HG03469 (cell line): ENCODE measurements around the gene PODXL2.
"Not testable (repeated sequence)": the region's sequence is repeated elsewhere in the genome, so short reads cannot be mapped to it uniquely, and the experiment has no call there.

ENCODE experiments used
- ATAC-seq: cut with Tn5 transposase; IDR thresholded peaks from one replicate; pipeline ENCODE4 v1.9.1; 2021; ENCODE audit warnings: mild to moderate bottlenecking, moderate library complexity, moderate number of reproducible peaks; ENCODE audit not compliant: unreplicated experiment

Gene PODXL2

DNA sequence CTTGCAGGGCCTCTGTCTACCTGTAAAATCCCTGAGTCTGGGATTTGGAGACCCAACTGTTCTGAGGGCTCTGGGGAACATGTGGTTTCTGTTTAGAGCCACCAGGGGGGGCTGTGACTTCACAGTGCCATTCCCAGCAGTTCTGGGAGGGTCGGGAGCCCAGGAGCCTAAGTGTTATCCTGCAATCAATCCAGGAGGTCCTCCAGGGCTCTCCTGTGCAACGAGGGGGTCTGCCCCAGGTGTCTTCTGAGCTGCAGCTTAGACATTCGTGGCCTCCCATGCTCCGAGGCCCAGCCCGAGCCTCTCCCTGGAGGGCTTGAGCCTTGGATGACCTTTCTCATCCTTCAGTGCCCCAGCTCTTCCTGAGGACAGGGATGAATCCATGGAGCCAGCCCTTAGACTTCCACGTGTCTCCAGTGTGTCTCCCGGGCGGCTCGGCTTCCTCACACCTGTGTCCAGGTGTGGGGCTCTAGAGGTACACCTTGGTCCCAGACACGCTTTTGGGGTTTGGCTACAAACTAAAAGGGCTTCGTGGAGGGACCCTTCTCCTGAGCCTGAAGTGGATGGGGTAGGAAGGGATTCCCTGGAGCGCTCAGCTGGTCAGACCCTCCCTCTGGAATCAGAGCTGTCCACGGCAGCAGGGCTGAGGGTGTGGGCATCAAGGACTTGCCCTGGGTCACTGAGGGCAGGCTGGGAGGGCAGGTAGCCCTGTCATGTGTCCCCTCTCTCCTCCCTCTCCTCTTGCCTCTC, 23.4 kb downstream of the PODXL2 start:
- ATAC-seq, result no peak

DNA sequence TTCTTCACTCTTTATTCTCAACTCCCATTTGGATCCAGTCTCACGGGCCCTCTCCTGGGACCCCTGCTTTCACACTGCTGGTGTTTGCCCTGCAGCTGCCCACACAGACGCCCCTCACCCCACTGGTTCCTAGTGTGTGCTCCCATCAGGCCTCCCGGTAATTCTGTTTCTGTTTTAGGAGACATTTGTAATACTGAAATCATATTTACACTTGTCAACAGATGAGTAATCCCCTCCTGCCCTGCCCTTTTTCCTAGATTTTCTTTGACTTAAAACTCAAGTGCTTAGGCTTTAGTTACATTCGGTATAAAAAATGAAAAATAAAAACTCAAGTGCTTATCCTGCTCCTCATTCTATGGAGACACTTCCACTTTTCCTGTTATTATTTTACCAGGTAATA, 25.4 kb downstream of the PODXL2 start:
- ATAC-seq, result no peak

DNA sequence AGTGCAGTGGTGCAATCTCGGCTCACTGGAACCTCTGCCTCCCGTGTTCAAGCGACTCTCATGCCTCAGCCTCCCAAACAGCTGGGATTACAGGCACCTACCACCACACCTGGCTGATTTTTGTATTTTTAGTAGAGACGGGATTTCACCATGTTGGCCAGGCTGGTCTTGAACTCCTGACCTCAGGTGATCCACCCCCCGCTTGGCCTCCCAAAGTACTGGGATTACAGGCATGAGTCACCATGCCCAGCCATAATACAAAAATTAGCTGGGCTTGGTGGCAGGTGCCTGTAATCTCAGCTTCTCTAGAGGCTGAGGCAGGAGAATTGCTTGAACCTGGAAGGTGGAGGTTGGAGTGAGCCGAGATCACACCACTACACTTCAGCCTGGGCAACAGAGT, 26.0 kb downstream of the PODXL2 start:
- ATAC-seq, result not testable (repeated sequence)

DNA sequence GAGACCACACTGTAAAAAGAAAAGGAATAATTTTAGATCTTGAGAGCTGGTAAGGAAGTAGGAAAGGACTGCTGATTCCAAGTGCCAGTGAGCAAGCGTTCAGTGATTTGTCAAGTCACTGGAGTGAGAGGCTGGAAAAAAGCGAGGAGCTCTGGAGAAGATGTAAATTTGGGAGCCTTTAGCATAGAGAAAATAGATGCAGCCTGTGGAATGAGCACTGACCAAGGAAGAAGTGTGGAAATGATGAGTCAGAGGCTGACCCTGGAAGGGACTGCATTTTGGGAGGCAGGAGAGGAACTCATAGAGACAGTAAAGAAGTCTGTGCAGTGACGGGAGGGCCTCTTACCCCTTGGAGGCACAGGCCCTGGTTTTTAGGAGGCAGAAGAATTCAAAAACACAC, 26.7 kb downstream of the PODXL2 start:
- ATAC-seq, result no peak

DNA sequence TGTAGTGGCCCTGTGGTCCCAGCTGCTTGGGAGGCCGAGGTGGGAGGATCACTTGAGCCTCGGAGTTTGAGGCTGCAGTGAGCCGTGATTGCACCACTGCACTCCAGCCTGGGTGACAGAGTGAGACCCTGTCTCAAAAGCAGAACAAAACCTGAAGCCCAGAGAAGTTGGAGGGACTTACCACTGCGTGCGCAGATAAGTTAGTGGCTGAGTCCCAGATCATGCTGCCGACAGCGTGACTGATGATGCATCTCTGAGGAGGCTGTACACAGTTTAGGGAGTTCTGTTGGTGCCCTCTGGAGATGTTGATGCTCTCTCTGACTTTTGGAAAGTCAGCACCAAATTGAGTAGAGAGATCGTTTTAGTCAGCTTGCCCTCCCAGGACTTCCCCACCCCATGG, 27.9 kb downstream of the PODXL2 start:
- no peak for ATAC-seq

DNA sequence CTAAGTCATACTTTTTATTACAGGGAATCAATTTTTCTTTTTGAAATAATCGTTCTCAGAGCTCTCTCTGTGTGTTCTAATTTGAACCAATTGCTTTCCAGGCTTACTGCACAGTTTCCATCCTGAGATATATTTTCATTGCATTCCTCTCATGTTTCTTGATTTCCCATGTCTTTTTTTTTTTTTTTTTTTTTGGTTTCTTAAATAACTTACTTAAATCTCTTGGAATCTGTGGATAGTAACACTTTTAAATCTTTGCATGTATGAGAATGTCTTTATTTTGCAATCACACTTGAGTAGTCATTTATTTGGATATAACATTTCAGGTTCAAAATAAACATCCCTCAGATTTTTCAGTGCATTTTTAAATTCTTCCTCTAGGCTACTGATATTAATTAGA, 29.2 kb downstream of the PODXL2 start:
- ATAC-seq, result no peak

DNA sequence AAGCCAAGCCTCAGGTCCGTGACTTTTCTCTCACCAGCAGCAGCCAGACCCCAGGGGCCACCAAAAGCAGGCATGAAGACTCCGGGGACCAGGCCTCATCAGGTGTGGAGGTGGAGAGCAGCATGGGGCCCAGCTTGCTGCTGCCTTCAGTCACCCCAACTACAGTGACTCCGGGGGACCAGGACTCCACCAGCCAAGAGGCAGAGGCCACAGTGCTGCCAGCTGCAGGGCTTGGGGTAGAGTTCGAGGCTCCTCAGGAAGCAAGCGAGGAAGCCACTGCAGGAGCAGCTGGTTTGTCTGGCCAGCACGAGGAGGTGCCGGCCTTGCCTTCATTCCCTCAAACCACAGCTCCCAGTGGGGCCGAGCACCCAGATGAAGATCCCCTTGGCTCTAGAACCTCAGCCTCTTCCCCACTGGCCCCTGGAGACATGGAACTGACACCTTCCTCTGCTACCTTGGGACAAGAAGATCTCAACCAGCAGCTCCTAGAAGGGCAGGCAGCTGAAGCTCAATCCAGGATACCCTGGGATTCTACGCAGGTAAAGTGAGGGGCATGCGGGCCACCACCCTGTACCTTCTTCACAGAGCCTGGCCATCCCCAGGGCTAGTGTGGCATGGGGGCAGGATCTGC, 31.8 kb downstream of the PODXL2 start:
- ATAC-seq, result no peak

DNA sequence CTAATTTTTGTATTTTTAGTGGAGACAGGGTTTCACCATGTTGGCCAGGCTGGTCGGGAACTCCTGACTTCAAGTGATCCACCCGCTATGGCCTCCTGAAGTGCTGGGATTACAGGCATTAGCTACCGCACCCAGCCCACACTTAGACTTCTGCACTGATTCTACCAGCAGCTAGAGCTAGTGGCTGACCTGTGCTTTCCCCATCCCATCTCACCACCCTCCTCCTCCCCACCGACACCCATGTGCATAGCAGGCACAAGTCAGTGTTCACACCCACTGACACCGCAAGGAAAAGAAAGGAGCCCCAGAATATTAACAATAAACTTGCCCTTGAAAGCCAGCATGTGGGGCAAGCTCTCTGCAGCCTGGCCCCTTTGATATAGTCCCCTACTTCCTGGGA, 32.6 kb downstream of the PODXL2 start:
- ATAC-seq, result no peak

DNA sequence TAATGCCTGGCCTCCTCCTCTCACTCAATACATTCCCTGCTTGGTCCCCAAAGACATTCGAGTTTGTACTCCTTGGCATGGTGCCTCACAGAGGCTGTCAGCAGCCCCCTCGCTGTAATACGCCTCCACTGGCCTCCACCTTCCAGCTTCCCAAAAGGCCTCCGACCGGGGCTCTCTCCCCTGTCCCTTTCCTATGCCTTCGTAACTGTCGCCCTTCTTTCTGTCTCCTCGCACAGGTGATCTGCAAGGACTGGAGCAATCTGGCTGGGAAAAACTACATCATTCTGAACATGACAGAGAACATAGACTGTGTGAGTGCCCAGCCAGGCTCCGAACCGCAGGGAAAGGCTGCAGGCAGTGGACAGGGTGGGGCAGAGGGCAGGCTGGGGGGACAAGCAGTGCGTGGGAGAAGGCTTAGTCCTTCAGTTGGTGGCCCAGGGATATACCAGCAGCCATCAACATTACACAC, 33.0 kb downstream of the PODXL2 start:
- no peak for ATAC-seq

DNA sequence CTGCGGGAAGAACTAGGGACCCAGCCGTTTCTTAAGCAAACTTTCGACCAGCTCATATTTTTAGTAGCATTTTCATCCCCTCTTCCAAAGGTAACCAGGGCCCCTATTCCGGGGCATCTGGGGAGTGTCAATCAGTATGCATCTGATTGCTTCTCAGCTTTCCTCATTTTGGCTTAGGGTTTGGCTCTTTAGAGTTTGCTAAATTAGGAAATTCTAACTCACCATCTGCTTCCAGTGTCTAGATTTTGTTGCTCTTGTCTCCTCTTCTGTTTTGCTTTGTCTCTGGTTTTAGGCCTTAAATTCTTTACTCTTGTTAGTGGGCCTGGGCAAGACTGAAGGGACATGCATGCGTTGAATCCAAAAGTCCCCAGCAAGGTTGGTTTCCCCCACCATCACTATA, 34.2 kb downstream of the PODXL2 start:
- no peak for ATAC-seq

DNA sequence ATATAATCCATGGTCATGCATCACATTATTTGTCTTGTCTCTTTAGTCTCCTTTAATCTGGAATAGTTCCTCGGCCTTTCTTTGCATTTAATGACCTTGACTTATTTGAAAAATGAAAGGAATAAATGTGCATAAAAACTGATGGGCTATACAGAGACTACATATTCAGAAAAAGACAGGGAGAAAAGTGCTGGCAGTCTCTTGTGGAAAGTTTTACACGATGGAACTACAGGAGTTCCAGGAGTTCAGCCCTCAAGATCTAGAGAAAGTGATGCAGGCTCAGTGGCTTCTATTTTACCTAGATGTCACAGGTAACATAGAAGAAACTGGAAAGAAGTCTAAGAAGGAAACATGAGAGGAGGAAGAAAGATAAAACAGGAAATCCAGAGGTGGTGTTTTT, 36.2 kb downstream of the PODXL2 start:
- no peak for ATAC-seq

DNA sequence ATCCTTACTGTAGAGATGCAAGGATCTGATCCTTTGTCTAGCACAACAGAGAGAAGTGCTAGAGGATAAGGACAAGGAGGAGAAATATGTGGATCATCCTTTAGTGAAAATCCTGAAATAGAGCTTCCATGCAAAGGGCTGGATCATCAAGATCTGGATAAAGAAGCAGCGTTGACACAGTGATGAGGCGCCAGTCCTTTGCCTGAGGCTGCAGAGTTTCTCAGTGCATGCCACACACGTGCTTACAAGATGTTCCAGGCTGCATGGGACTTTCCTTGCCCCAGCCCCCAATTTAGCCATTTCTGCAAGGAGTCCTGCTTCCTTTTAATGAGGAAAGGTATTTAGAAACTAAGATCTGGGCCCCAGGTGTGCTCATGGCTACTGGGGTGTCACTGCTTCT, 36.6 kb downstream of the PODXL2 start:
- no peak for ATAC-seq

DNA sequence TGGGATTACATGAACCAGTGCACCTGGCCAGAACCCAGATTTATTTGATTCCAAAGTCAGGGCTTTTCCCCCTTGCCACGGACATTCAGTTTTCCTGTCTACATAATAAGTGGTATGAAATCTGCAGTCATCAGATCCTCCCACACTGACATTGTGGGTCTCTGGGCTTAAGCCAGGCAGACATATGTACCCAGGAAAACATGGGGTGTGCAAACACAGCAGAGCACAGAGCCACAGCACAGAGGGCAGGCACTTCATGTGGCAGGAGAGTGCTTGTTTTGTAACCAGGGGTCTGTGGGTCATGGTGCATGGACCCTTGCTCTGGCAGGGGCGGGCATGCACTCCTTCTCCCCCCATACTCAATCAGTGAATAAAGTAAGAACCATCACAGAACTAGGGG, 37.7 kb downstream of the PODXL2 start:
- ATAC-seq, result no peak

DNA sequence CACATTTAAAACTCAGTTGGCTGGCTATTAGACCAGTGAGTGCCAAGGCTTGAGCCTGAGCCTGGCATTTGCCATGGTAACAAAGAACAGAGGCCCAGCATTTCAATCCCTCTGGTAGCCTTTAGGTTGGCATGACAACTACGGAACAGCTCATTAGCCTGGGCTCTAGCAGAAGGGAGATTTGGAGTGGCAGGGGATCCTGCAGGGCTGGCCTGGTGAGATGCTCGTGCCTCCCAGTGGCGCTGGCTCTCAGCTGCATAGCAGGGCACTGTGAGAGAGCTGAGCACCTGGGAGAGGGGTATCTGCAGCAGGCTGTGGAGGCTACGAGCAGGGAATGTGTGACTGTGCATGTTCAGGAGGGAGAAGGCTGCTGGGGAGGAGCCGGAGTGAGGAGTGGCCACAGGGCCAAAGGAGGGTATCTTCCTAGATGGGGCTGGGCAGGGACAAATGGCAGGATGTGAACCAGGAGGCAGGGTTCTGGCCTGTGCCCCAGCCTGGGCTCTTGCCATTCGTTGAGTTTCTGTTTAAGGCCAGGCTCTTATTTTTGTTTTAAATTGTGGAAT, 38.2 kb downstream of the PODXL2 start:
- ATAC-seq, result no peak

DNA sequence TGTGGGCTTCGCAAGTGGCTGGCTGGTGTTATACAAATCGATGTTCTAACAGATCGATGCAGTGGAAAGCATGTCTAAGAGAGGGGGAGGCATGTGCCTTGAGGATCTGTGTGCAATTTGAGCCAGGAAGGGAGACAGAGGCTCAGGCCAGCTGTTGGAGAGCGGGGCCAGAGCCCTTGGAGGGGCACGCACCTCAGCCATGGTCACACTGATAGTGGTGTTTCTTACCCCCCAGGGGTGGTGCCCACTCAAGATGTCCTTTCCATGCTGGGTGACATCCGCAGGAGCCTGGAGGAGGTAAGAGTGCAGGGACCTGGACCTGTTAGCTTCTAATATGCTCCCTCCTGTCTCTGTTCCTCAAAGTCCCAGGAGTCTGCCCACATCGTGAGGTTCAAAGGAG, 39.9 kb downstream of the PODXL2 start:
- no peak for ATAC-seq

DNA sequence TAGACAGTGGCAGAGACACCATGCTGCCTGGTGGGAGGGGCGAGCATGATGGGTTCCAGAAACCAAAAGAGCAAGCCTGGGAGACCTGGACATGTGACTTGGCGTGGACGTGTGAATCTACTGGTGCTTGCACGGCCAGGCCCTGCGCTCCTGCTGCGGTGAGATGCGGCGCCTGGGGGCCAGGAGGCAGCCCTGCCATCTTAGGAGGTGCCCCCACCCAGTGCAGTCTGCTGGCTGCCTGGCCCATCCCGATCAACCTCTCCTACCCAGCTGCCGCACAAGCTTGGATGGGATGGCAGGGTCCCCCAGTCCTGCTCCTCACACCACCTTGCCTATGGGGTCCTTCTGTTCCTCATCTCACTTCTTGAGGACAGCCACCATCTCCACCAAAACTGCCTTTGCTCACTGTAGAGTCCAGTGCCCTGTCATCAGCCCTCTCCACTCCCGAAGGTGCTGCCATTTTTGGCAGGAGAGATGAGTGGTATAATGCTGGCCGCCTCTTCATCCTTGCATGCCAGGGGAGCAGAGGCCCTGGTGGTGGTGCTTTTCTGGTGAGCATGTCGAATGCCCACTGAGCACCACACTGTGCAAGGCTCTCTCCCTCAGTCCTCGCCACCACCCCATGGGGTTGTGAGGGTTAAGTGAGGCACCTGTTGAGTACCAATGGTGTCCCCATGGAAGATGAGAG, 40.7 kb downstream of the PODXL2 start:
- no peak for ATAC-seq

DNA sequence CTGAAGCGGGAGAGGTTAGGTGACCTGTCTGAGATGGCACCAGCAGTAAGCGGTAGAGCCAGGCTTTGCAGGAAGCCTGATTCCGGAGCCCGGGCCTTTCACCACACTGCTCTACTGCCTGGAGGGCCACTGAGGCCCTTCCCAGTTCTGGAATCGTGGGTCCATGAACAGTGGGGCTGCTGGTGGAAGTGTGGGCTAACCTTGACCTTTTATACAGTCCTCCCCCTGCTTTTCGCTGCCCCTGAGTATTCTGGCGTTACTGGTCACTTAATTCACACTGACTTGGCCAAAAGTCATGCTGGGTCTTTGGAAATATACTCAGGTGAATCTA, 41.2 kb downstream of the PODXL2 start:
- no peak for ATAC-seq

DNA sequence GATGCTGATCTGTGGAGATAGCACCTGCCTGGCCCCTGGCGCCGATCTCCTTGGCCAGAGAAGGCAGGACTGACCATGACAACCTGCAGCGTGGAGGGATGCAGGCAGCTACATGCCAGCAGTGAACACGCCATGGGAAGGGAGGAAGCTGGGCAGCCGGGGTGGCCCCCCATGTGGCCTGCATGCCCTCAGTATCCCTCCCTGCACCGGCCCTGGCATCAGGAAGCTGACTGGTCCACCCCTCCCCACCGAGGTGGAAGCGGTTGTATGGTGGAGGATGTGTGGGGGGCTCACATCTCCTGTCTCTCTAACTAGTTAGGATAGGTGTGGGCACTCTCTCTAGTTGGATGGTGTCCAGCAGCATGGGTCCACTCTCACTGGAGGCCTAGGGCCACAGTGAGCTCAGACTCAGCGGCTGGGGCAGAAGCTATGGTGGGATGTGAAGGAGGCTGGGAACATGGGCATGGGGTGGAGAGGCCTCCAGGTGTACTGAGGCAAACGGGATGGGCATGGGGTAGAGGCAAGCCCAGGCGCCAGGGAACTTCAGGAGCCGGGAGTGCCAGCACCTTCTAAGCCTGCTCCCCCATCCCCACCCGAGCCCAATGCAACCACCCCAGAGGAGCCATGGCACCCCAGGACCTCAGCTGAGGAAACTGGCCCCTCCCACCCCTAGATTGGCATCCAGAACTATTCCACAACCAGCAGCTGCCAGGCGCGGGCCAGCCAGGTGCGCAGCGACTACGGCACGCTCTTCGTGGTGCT, 42.0 kb downstream of the PODXL2 start:
- ATAC-seq, result no peak

DNA sequence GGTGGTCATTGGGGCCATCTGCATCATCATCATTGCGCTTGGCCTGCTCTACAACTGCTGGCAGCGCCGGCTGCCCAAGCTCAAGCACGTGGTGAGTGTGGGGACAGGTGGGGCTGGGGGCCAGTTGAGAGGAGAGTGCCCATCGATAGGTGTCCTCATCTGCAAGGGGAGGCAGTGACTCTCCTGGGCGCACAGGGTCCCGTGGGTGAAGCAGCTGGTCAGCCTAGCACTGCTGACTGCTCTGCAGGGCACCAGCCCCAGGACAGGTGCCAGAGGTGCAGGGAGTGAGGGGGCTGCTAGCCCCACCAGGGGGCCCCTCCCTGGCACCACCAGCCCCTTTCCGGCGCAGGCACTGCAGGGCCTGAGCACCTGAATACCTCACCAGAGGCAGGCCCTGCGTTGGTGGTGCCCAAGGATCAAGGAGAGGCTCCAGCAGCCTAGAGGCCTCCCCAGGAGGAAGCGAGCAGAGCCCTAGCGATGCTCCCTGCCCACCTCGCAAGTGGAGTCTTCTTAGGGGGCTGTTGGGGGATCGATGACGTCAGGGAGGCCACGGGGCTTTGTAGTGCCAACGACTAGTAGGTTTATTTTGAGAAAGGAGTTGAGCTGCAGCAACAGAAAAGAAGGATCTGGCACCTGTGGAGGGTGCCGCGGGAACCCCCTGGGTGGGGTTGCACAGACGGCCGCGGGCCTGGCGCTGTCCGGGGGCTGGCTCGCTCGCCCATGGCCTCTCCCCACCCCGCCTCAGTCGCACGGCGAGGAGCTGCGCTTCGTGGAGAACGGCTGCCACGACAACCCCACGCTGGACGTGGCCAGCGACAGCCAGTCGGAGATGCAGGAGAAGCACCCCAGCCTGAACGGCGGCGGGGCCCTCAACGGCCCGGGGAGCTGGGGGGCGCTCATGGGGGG, 42.8 kb downstream of the PODXL2 start:
- ATAC-seq, result no peak
